Peyer's patch (tissue), 4 donors: ENCODE measurements around the gene UBE4A.

Experiments used
- POLR2A ChIP-seq, 2 donors: fragments of 450-650 bp; IDR thresholded peaks; one replicate each; pipeline ENCODE4 v1.5.1; 2017; ENCODE audit warnings: antibody characterized with exemption in 2 of 2, mild to moderate bottlenecking in 2 of 2, moderate library complexity in 2 of 2
- TF ChIP-seq, protein P1 (sequence below), 6 experiments: fragments of 450-650 bp in 4 of 6; fragments of 200-600 bp in 2 of 6; sonication (generic) in 1 of 6; IDR thresholded peaks; one replicate each; pipeline ENCODE4 v1.5.1; 2017 to 2019; ENCODE audit warnings: antibody characterized with exemption in 6 of 6, mild to moderate bottlenecking in 3 of 6, moderate library complexity in 1 of 6

DNA sequence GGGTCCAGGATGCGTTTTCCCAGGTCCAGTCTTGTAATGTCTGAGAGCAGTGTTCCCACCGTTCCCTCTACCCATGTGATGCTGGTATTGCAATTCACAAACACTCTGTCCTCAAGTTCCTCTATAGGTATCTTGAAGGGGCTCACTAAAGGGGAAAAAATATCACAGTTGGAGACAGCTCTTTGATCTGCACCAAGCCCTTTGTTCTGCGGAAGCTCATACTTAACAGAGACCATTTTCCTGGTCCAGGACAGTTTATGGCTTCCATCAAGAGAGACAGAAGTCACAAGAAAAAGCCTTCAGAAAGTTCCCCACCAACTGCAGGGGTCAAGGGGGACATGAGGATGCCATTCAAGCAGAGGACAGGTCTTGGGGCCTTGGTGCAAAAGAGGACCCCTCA is 19.0 kb upstream of the UBE4A start:
- no peak for TF ChIP-seq POLR2A (IDR thresholded peaks at IDR 0.05)
- TF ChIP-seq, protein P1, sequence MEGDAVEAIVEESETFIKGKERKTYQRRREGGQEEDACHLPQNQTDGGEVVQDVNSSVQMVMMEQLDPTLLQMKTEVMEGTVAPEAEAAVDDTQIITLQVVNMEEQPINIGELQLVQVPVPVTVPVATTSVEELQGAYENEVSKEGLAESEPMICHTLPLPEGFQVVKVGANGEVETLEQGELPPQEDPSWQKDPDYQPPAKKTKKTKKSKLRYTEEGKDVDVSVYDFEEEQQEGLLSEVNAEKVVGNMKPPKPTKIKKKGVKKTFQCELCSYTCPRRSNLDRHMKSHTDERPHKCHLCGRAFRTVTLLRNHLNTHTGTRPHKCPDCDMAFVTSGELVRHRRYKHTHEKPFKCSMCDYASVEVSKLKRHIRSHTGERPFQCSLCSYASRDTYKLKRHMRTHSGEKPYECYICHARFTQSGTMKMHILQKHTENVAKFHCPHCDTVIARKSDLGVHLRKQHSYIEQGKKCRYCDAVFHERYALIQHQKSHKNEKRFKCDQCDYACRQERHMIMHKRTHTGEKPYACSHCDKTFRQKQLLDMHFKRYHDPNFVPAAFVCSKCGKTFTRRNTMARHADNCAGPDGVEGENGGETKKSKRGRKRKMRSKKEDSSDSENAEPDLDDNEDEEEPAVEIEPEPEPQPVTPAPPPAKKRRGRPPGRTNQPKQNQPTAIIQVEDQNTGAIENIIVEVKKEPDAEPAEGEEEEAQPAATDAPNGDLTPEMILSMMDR (IDR thresholded peaks at IDR 0.05): no peak
